ES-I3 (cell line): ENCODE measurements around the gene AOPEP.

Experiments
- H3K36me3 ChIP-seq: 2 replicates; pipeline ENCODE4 v1.6.1; 2013; ENCODE audit warnings: mild to moderate bottlenecking, low read length, control low read depth, moderate library complexity; ENCODE audit not compliant: insufficient read depth
- H3K4me1 ChIP-seq: 2 replicates; pipeline ENCODE4 v1.6.1; 2013; ENCODE audit warnings: mild to moderate bottlenecking, control low read depth, low read length; ENCODE audit not compliant: insufficient read depth
- H3K9ac ChIP-seq: 2 replicates; pipeline ENCODE4 v1.6.1; 2013; ENCODE audit warnings: low read depth, mild to moderate bottlenecking, low read length, moderate library complexity
- H3K9me3 ChIP-seq: 2 replicates; pipeline ENCODE4 v1.6.1; 2013; ENCODE audit warnings: mild to moderate bottlenecking, low read length, moderate library complexity; ENCODE audit not compliant: control insufficient read depth, insufficient read depth

Gene AOPEP

DNA sequence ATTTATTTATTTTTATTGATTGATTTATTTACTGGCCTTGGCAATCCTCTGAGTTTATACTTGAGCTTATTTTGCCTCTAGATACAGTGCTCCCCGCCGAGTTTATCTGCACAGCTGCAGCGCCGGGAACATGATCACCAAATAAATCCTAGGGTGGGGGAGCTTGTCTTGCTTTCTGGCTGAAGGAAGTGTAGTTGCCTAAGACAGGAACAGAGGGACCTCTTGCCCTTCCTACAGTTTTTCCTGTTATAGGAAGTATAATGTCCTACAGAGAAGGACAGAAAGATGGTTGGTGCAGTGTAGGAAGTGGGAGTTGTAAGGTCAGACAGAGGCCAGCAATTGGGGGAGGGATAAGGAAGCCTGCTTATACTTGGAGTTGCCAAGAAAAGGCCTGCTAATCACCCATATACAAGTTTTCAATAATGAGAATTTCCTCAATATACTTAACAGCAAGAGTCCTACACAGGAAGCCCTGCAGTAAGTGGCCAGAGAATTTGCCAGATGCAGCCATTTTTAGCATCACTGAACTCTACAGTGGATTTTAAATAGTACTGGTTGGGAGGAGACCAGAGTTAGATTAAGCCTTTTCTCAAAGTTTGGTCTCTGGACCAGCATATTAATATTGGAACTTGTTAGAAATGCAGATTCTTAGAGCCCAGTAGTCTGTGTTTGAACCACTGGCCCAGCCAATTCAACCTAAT lies 7.7 kb downstream of the AOPEP start:
- Histone ChIP-seq H3K9me3 (no peaks in the 10 kb centered on the region), H3K9ac (no peak overlapping the region), H3K36me3 (no peaks in the 10 kb centered on the region), H3K4me1 (no peaks in the 10 kb centered on the region)

GRCh38 chr9:94736759-94737158 lies 10.3 kb downstream of the AOPEP start:
- H3K9ac ChIP-seq, result no peak overlapping the region
- H3K4me1 ChIP-seq, result no peaks in the 10 kb centered on the region
- no peaks in the 10 kb centered on the region for H3K36me3 ChIP-seq
- no peaks in the 10 kb centered on the region for H3K9me3 ChIP-seq

GRCh38 chr9:94740145-94740840 lies 13.8 kb downstream of the AOPEP start:
- Histone ChIP-seq H3K36me3 (no peaks in the 10 kb centered on the region), H3K4me1 (no peaks in the 10 kb centered on the region), H3K9ac (no peak overlapping the region), H3K9me3 (no peaks in the 10 kb centered on the region)

GRCh38 chr9:94741866-94742265 lies 15.4 kb downstream of the AOPEP start:
- Histone ChIP-seq H3K4me1 (no peaks in the 10 kb centered on the region), H3K9ac (no peak overlapping the region), H3K9me3 (no peaks in the 10 kb centered on the region), H3K36me3 (no peaks in the 10 kb centered on the region)

DNA sequence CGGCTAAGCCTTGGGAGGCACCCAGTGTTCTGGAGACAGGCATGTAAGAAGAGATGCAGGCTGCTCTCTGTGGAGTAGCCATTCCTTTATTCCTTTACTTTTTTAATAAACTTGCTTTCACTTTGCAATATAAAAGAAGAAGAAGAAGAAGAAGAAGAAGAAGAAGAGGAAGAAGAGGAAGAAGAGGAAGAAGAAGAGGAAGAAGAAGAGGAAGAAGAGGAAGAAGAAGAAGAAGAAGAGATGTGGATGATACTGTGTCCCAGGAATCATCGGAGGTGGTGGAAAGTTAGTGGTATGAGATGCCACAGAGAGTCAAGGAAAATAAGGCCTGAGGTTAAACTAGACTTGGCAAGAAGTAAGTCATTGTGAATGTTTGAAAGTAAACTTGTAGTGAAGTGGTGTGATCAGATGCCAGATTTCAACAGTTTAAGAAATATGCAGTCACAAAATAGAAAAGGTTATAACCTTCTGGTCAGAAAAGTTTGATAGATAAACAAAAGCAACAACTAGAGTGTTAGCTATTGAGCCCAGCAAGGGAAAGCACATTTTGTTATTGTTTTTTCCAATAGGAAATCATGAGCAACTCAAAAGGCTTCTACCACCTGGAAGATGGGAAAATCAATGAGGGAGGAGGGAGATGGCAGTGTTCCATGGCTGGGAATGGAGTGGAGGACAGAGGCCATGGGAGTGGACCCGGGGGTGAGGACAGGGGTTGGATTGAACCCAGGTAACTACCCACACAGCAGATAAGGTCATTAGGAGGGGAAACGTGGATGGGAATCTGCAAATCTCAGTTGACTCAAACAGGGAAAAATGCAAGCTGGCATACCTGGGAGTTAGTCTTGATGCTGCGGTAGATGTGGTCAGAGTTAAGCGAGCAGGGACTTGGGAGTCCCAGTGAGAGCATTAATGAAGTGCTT lies 16.8 kb downstream of the AOPEP start:
- H3K9ac ChIP-seq, result no peak overlapping the region
- no peaks in the 10 kb centered on the region for H3K36me3 ChIP-seq
- H3K4me1 ChIP-seq, result no peaks in the 10 kb centered on the region
- H3K9me3 ChIP-seq, result no peaks in the 10 kb centered on the region

DNA sequence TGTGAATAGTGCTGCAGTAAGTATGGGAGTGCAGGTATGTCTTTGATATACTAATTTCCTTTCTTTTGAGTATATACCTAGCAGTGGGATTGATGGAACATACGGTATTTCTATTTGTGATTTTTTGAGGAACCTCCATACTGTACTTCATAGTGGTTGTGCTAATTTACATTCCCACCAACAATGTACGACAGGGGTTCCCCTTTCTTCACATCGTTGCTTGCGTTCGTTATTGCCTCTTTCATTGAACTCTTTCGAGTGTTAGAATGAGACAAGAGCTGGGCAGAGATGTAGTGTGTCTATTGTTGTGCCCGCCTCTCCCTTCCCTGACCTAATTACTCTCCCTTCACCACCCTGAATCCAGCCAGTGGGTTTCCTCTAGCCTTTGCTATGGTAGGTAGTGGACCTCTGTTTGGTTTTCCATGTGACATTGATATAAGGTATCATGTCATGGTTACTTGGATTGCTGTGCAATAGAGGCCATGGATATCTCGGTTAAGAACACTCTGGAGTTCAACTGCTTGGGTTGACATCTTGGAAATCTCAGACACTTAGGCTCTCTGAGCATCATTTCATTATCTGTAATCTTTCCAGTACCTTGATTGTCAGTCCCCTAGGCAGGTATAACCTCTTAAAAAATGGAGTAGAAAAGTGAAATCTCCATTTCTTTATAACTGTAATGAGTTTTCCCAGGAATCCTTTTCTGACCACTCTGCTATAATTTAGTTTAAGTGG lies 19.5 kb downstream of the AOPEP start:
- Histone ChIP-seq H3K4me1 (no peaks in the 10 kb centered on the region), H3K9me3 (peaks cover 4% of the 10 kb centered on the region; the same call in 1 of the 2 replicates), H3K9ac (no peak overlapping the region), H3K36me3 (no peaks in the 10 kb centered on the region)

DNA sequence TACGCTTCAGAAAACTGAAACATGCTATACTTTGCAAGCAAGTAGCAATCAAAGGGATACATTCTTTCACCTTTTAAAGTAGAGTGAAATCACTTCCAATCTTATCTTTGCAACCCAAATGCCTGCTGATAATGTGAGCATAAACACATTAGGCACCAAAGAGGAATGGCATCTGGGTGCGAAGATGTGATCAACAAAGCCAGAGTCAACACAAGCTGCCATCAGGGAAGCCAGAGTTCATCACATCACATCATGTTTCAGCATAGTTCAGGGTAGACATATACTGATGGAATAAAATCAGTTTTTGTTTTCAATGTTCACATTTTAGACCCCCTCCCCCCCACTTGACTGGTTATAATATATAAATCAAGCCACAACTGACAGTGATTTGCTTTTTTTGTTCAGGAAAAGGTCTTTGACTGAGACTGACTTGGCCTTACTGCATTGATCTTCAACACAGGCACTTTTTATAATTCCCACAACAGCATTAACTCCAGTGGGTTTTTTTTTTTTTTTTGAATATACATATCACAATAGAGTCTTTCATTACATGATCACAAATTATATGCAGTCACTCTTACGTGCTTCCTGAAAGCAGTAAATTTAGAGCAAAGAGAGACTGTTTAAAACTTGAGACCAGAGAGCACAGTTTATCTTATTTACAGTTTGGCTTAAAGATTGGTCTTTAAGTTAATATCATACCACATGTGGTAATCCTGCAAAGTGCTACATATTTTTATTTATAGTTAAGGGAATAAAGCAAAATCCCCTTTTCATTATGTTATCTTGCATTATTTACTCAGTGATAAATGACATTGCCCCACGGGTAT lies 20.3 kb downstream of the AOPEP start:
- Histone ChIP-seq H3K36me3 (no peaks in the 10 kb centered on the region), H3K4me1 (no peaks in the 10 kb centered on the region), H3K9me3 (peaks cover 4% of the 10 kb centered on the region; the same call in 1 of the 2 replicates), H3K9ac (no peak overlapping the region)

- Histone ChIP-seq H3K9ac (no peak overlapping the region), H3K9me3 (peaks cover under 1% of the 10 kb centered on the region; the same call in 1 of the 2 replicates), H3K36me3 (no peaks in the 10 kb centered on the region; the same call in 1 of the 2 replicates), H3K4me1 (peaks cover 10% of the 10 kb centered on the region; the same call in 1 of the 2 replicates)
Observed at GRCh38 chr9:94754976-94755475, 28.5 kb downstream of the AOPEP start.

GRCh38 chr9:94757158-94757557 lies 30.7 kb downstream of the AOPEP start:
- Histone ChIP-seq H3K9me3 (no peaks in the 10 kb centered on the region), H3K4me1 (peaks cover 10% of the 10 kb centered on the region; the same call in 1 of the 2 replicates), H3K9ac (no peak overlapping the region), H3K36me3 (no peaks in the 10 kb centered on the region; the same call in none of the 2 replicates)

DNA sequence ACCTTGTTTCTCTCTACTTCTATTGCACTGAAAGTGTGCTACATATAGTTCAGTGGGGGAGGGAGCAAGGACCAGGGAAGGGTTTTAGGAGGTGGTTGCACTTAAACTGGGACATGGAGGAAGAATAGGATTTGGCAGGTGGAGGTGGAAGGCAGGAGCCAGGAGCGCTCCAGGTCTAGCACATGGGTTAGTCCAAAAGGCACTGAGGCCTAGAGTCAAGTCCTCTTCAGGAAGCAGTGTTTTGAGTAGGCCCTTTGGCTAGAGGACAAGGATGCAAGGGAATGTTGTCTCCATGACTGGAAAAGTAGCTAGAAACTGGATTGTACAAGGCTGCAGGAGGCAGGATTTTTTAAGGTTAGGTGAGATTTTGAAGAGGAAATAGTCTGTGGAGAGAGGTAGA lies 31.5 kb downstream of the AOPEP start:
- H3K36me3 ChIP-seq, result no peaks in the 10 kb centered on the region; the same call in none of the 2 replicates
- no peaks in the 10 kb centered on the region for H3K9me3 ChIP-seq
- H3K9ac ChIP-seq, result no peak overlapping the region
- H3K4me1 ChIP-seq, result peaks cover 10% of the 10 kb centered on the region; the same call in 1 of the 2 replicates

DNA sequence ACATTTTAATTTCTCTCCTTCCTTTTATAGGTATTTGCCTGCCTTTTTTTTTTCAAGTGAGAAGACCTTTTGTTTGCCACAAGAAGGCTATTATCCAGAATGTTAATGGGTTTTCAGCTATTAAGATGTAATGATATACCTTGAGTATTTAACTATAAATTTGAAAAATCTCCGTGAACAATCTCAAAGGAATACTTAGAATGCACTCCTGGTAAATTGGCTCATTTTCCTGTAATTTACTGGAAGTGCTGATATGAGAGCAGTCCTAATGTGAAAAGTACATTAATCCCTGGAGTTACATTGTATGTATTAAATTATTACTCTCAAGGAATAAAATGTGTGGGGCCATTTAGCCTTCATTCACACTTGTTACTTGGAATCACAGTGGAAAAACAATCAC lies 32.4 kb downstream of the AOPEP start:
- Histone ChIP-seq H3K9me3 (no peaks in the 10 kb centered on the region), H3K4me1 (peaks cover 10% of the 10 kb centered on the region; the same call in 1 of the 2 replicates), H3K9ac (no peak overlapping the region), H3K36me3 (peaks cover 3% of the 10 kb centered on the region)

- Histone ChIP-seq H3K36me3 (peaks cover 3% of the 10 kb centered on the region), H3K4me1 (peaks cover 10% of the 10 kb centered on the region; the same call in 1 of the 2 replicates), H3K9ac (no peak overlapping the region), H3K9me3 (no peaks in the 10 kb centered on the region)
Observed at GRCh38 chr9:94760010-94760409, 33.5 kb downstream of the AOPEP start.

DNA sequence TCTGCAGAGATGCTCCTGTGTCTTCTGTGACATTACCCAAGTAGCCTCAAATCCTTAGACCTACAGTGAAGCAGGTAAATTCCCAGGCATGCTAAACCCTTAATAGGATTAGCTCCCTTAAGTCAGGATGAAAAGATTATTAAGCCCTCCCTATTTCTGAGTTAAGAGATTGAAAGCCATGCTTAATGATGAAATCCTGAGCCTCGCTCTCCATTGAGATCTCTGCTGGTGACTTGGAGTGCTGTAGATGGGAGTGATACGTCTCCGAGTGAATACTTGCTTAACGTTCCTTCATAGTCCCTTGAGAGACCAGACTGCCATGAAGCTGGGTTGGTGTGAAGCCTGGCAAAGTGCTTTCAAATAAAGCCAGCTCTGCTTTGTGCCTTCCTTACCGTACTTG lies 34.2 kb downstream of the AOPEP start:
- Histone ChIP-seq H3K36me3 (peaks cover 3% of the 10 kb centered on the region), H3K4me1 (peaks cover 10% of the 10 kb centered on the region; the same call in 1 of the 2 replicates), H3K9ac (no peak overlapping the region), H3K9me3 (no peaks in the 10 kb centered on the region)
